K562 (cell line): ENCODE data around the gene MOK. TPM values are rescaled to one million over a fixed set of nuclear protein-coding genes. Genes with fewer than 3 reads are reported as not detected.

Source experiments
- ATAC-seq: fragments of 200-7000 bp; cut with Tn5 transposase; 3 replicates; pipeline ENCODE4 v1.9.1; 2020; ENCODE audit warnings: moderate library complexity
- BruUV-seq: library from RNA; stranded (reverse); fragments of 400-500 nt; replicated peaks from 2 replicates; lab custom pipeline; 2021; lab: Mats Ljungman, UMichigan
- CTCF ChIA-PET: fragments of 300-600 bp; formaldehyde crosslinking; extraction: SDS; loops from one replicate; lab custom pipeline; 2021; ENCODE audit warnings: low intra/inter-chr PET ratio; lab: Yijun Ruan, JAX
- POLR2A ChIA-PET: fragments of 300-600, 350-650 bp; sonication (Branson Sonifier 250); formaldehyde crosslinking; extraction: SDS; loops from one replicate; lab custom pipeline; 2021; ENCODE audit warnings: antibody characterized with exemption, inconsistent platforms; lab: Yijun Ruan, JAX
- DNase-seq, 4 experiments: peaks; one replicate each; pipeline versions ENCODE4 v3.0.0 to v3.0.0-alpha.2; 2011 to 2018; ENCODE audit warnings: low spot score in 3 of 4, mixed read lengths in 3 of 4; ENCODE audit errors: extremely low read depth in 1 of 4
- FAIRE-seq: peaks from 2 replicates; lab custom pipeline; 2011; peaks lifted over from hg19 to GRCh38; lab: Jason Lieb, UNC
- H2AFZ ChIP-seq: 2 replicates; pipeline ENCODE4 v1.6.0; 2011; ENCODE audit warnings: low read depth, low read length, control low read depth, inconsistent platforms
- H3K27ac ChIP-seq: fragments of 200-600 bp; 3 replicates; pipeline ENCODE4 v1.8.0; 2011; ENCODE audit warnings: low read depth, mild to moderate bottlenecking, control low read depth, inconsistent platforms, low read length, moderate library complexity, mixed read lengths; ENCODE audit errors: extremely low read depth
- H3K27me3 ChIP-seq, 2 experiments: fragments of 300-600 bp in 1 of 2; 2 replicates in 1 of 2; 3 replicates in 1 of 2; pipeline versions ENCODE4 v1.6.0 to v1.8.0; 2011; ENCODE audit warnings: inconsistent platforms in 2 of 2, low read length in 2 of 2, mild to moderate bottlenecking in 1 of 2, mixed read lengths in 1 of 2, moderate library complexity in 1 of 2; ENCODE audit not compliant: control insufficient read depth in 2 of 2, insufficient read depth in 2 of 2
- H3K36me3 ChIP-seq: fragments of 300-600 bp; 3 replicates; pipeline ENCODE4 v1.8.0; 2011; ENCODE audit warnings: mild to moderate bottlenecking, low read length, inconsistent platforms; ENCODE audit not compliant: control insufficient read depth, insufficient read depth
- H3K4me1 ChIP-seq, 2 experiments: fragments of 200-600 bp in 1 of 2; replicated peaks in 1 of 2; 2 replicates in 1 of 2; 3 replicates in 1 of 2; pipeline versions ENCODE4 v1.5.1 to v1.8.0; 2011; ENCODE audit warnings: inconsistent platforms in 2 of 2, low read length in 2 of 2, mild to moderate bottlenecking in 1 of 2, mixed read lengths in 1 of 2, moderate library complexity in 1 of 2; ENCODE audit not compliant: control insufficient read depth in 2 of 2, insufficient read depth in 2 of 2
- H3K4me2 ChIP-seq: 2 replicates; pipeline ENCODE4 v1.6.1; 2011; ENCODE audit warnings: low read length, control low read depth, inconsistent platforms, mixed read lengths; ENCODE audit not compliant: insufficient read depth
- H3K4me3 ChIP-seq: fragments of 200-600 bp; sonication (generic), shearing (Covaris generic); 2 replicates; pipeline ENCODE4 v1.5.1; 2016; ENCODE audit warnings: control low read depth, inconsistent platforms
- H3K79me2 ChIP-seq: fragments of 200-600 bp; 3 replicates; pipeline ENCODE4 v1.8.0; 2011; ENCODE audit warnings: low read length, inconsistent platforms; ENCODE audit not compliant: control insufficient read depth, insufficient read depth
- H3K9ac ChIP-seq, 2 experiments: 2 replicates each; pipeline versions ENCODE4 v1.6.0 to v1.6.1; 2011; ENCODE audit warnings: low read depth in 2 of 2, low read length in 2 of 2, control low read depth in 1 of 2, inconsistent platforms in 1 of 2, mild to moderate bottlenecking in 1 of 2, mixed read lengths in 1 of 2; ENCODE audit not compliant: insufficient read depth in 1 of 2
- H3K9me1 ChIP-seq: one replicate; pipeline ENCODE4 v1.6.0; 2011; ENCODE audit warnings: inconsistent platforms, mild to moderate bottlenecking, low read length, moderate library complexity; ENCODE audit not compliant: control insufficient read depth, insufficient read depth
- H3K9me3 ChIP-seq: replicated peaks from 2 replicates; pipeline ENCODE4 v1.5.1; 2011; ENCODE audit warnings: low read depth, low read length, inconsistent platforms; ENCODE audit not compliant: control insufficient read depth, insufficient read depth
- H4K20me1 ChIP-seq: replicated peaks from 2 replicates; pipeline ENCODE4 v1.6.1; 2011; ENCODE audit warnings: low read length, inconsistent platforms, mixed read lengths; ENCODE audit not compliant: control insufficient read depth, insufficient read depth
- DPF2 ChIP-seq: fragments of 450-650 bp; IDR thresholded peaks from 2 replicates; pipeline ENCODE4 v1.6.1; 2016
- KAT2B ChIP-seq: IDR thresholded peaks from one replicate; pipeline ENCODE4 v1.6.1; 2012; ENCODE audit warnings: low read depth, mild to moderate bottlenecking, control low read depth, inconsistent platforms, low read length, moderate library complexity
- L3MBTL2 ChIP-seq: fragments of 450-650 bp; IDR thresholded peaks from 2 replicates; pipeline ENCODE4 v1.6.1; 2016; ENCODE audit warnings: mild to moderate bottlenecking, moderate library complexity
- THAP7 ChIP-seq: fragments of 250-450 bp; sonication (Bioruptor Pico); IDR thresholded peaks from 2 replicates; pipeline ENCODE4 v1.5.0; 2021
- ZBTB40 ChIP-seq, 2 experiments: fragments of 450-650 bp in 1 of 2; sonication (generic) in 1 of 2; formaldehyde crosslinking in 1 of 2; IDR thresholded peaks; 2 replicates each; pipeline versions ENCODE4 v1.7.1 to v1.9.0; 2016 to 2022; ENCODE audit warnings: inconsistent platforms in 1 of 2, mild to moderate bottlenecking in 1 of 2, missing genetic modification reagents in 1 of 2
- WGBS: fragments of 100-300 bp; shearing (Covaris generic); methylation state at CpG from one replicate; pipeline ENCODE4 v1.1.6; 2016; ENCODE audit warnings: low coverage, mixed read lengths; ENCODE audit not compliant: insufficient coverage; ENCODE audit errors: missing lambda C conversion rate; 5-methylcytosine and 5-hydroxymethylcytosine counted together
- in situ Hi-C: fragments of 300-500 bp; cut with MboI; formaldehyde crosslinking; loops from 4 replicates; pipeline ENCODE4 v1.15.0; 2018; ENCODE audit warnings: inconsistent platforms, mixed read lengths
- intact Hi-C: fragments of 100-400 bp; cut with micrococcal nuclease; formaldehyde crosslinking; loops from 2 replicates; pipeline ENCODE4 v1.14.2; 2022
- polyA plus RNA-seq, 8 experiments: library from polyadenylated mRNA; depleted of rRNA in 4 of 8; stranded (reverse) in 5 of 8; unstranded in 3 of 8; fragments of >200 nt; fragmentation: Nextera tagmentation in 2 of 8; fragmentation: Illumina TruSeq in 1 of 8; extraction: Ambion mirVana in 2 of 8; extraction: Trizol in 1 of 8; gene quantifications; 2 replicates each; pipeline versions ENCODE4 v1.2.1 to v1.2.3, GENCODE V29; 2011 to 2014; ENCODE audit warnings: inconsistent platforms in 1 of 8, missing spikeins in 1 of 8
- total RNA-seq, 7 experiments: library from RNA; depleted of rRNA in 6 of 7; stranded (reverse); fragments of >200 nt in 6 of 7; fragmentation: Illumina TruSeq in 2 of 7; extraction: Trizol in 2 of 7; gene quantifications; 2 replicates each; pipeline versions ENCODE4 v1.2.1 to v1.2.3, GENCODE V29; 2011 to 2021; ENCODE audit warnings: low replicate concordance in 1 of 7
- TF ChIP-seq, protein P1 (sequence below): sonication (generic); formaldehyde crosslinking; IDR thresholded peaks from 2 replicates; pipeline ENCODE4 v1.8.1; 2023; ENCODE audit warnings: mild to moderate bottlenecking, missing genetic modification reagents

MOK gene
- total and polyA plus RNA-seq, 9 of the 15 experiments (the other 6 are each of a cell fraction or from before 2014, with no cell fraction given), result 1.3 to 8.4 (median 5.3) TPM

- Histone ChIP-seq H3K4me3 (no peak overlapping the region), H3K79me2 (no peaks in the 10 kb centered on the region), H3K4me2 (no peak overlapping the region), H2AFZ (no peak overlapping the region), H3K9me3 (no peaks in the 10 kb centered on the region), H3K27me3 (no peaks in the 10 kb centered on the region), H3K36me3 (no peaks in the 10 kb centered on the region), H3K9me1 (no peaks in the 10 kb centered on the region), H3K27ac (no peak overlapping the region), H3K4me1 (peaks cover 7 to 9% of the 10 kb centered on the region in 2 experiments; a peak in 4 of 5 replicates)
- ChIA-PET CTCF (no interaction called here), POLR2A (no interaction called here)
- in situ Hi-C loops, result no loop called here
- no TSS peak for BruUV-seq
- DNase-seq (no peak), ATAC-seq (no peak; the same call in 2 of the 3 replicates), FAIRE-seq (no peak)
- intact Hi-C loops, result no loop called here
- TF ChIP-seq, protein P1, sequence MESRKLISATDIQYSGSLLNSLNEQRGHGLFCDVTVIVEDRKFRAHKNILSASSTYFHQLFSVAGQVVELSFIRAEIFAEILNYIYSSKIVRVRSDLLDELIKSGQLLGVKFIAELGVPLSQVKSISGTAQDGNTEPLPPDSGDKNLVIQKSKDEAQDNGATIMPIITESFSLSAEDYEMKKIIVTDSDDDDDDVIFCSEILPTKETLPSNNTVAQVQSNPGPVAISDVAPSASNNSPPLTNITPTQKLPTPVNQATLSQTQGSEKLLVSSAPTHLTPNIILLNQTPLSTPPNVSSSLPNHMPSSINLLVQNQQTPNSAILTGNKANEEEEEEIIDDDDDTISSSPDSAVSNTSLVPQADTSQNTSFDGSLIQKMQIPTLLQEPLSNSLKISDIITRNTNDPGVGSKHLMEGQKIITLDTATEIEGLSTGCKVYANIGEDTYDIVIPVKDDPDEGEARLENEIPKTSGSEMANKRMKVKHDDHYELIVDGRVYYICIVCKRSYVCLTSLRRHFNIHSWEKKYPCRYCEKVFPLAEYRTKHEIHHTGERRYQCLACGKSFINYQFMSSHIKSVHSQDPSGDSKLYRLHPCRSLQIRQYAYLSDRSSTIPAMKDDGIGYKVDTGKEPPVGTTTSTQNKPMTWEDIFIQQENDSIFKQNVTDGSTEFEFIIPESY (CRISPR knock-in tag), result peak; percentile 51; the same call in 1 of the 2 replicates
- TF ChIP-seq KAT2B (no peak), ZBTB40 (IDR thresholded peaks at IDR 0.05) (0 out of 2 replicates have a peak, but pooled peaks have one; percentile 42), ZBTB40 (CRISPR knock-in tag; IDR thresholded peaks at IDR 0.05) (no peak), DPF2 (no peak), THAP7 (CRISPR knock-in tag) (no peak), L3MBTL2 (0 out of 2 replicates have a peak, but pooled peaks have one; percentile 12)
- TF ChIP-seq, all 486 proteins: peak for 3
- 79% methylated on average over 7 of the region's 7 CpGs for WGBS
- no peaks in the 10 kb centered on the region for H4K20me1 ChIP-seq
- H3K9ac ChIP-seq, result peak overlapping the region in 1 of 2 experiments; percentile 31; a peak in 1 of 4 replicates
Observed at GRCh38 chr14:102262929-102263462, 42.0 kb downstream of the MOK start.
